GM19043 (cell line): Measurements from ENCODE around the gene TBL1X.

ENCODE experiments used
- ATAC-seq: cut with Tn5 transposase; IDR thresholded peaks from one replicate; pipeline ENCODE4 v1.9.1; 2021; ENCODE audit warnings: low read depth; ENCODE audit not compliant: unreplicated experiment

The TBL1X gene

DNA sequence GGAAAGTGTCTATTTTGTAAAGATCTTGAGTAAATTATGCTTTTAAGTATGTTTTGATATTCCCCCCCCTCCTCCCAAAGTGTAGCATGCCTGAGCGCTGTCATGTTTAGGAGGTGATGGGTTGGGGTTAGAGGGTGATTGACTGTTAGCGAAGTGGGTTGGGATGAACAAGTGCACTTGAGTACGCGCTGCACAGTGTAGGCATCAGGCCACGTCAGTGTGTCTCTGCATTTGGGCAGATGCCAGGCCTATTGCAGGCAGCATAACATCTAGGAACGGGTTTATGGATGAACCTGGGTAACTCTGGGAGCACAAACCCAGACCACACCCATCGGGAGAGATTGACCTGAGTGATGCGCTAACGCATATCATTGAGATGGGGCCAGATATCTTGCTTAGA, 111.2 kb downstream of the TBL1X start:
- no peak for ATAC-seq

GRCh38 chrX:9577555-9577954, 112.7 kb downstream of the TBL1X start:
- ATAC-seq, result no peak

- no peak for ATAC-seq
Measured at GRCh38 chrX:9578083-9578779, 113.4 kb downstream of the TBL1X start.

DNA sequence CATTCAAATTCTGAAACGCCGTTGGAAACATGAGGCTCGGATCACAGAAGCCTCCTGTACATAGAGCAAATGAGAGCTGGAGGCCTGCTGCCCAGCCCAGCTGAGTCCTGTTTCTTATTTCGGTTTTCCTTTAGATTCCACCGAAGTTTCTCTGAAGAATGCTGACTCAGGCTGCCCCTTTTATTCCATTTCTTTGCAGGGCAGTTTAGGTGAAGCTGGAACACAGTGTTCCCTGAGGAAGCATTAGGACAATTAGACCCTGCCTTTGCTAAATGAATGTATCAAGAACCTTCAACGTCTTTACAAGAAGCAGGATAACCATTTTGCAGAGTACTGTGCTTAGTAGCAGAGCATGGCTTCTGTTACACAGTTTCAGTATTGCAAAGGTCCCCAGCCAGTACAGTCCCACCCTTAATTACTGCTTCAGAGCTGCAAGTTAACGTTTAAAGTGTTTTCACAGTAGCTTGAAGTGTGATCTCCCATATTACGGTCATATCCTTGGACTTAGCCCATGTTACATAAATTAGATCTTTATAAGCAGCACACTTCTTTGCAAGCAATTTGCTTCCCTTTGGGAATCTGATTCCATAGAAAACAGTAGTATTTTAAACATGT, 117.0 kb downstream of the TBL1X start:
- ATAC-seq, result no peak

- no peak for ATAC-seq
Measured at GRCh38 chrX:9582956-9583355, 118.1 kb downstream of the TBL1X start.

- ATAC-seq, result no peak
Measured at GRCh38 chrX:9586992-9587392, 122.1 kb downstream of the TBL1X start.

GRCh38 chrX:9587642-9588041, 122.8 kb downstream of the TBL1X start:
- ATAC-seq, result no peak

- no peak for ATAC-seq
Measured at GRCh38 chrX:9591496-9591895, 126.6 kb downstream of the TBL1X start.

- ATAC-seq, result no peak
Measured at GRCh38 chrX:9593756-9594155, 128.9 kb downstream of the TBL1X start.

DNA sequence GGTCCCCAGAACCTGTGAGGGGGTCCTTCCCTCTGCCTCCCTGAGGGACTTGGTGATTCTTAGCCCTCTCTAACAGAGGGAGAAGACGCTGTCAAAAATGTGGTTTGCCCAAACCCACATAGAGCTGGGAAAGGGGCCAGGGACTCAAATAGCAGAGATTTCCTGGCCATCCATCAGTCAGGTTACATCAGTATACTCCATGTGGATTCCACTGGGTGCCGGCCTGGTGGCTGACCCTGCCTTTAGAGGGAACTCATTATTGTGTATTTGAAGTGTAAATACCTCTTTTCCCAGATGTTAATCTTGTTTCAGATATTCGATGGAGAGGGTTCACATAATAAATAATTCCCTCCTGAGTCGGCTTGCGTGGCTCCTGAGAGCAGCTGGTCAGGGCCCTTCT, 130.3 kb downstream of the TBL1X start:
- ATAC-seq, result no peak

DNA sequence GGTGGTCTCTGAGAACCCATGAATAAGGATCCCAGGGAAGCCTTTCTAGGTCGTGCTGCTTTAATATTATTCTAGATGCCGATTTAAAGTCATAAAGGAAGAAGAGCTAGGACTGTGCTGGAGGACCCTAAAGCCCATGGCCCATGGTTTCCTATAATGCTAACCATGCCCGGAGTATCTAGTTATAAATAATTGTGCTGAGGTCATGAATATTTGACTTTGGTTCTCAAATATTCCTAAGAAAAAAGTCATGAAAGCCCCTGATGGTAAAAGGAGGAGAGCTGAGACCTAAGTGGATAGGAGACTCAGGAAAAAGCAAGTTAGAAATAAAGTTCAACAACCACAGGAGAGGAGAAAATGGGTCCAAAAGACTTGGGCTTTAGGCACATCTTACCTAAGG, 132.0 kb downstream of the TBL1X start:
- ATAC-seq, result no peak

- ATAC-seq, result no peak
Measured at GRCh38 chrX:9597361-9598035, 132.6 kb downstream of the TBL1X start.

GRCh38 chrX:9598344-9598743, 133.5 kb downstream of the TBL1X start:
- ATAC-seq, result no peak

GRCh38 chrX:9604111-9604907, 139.5 kb downstream of the TBL1X start:
- ATAC-seq, result no peak

- no peak for ATAC-seq
Measured at GRCh38 chrX:9604908-9605306, 140.0 kb downstream of the TBL1X start.

DNA sequence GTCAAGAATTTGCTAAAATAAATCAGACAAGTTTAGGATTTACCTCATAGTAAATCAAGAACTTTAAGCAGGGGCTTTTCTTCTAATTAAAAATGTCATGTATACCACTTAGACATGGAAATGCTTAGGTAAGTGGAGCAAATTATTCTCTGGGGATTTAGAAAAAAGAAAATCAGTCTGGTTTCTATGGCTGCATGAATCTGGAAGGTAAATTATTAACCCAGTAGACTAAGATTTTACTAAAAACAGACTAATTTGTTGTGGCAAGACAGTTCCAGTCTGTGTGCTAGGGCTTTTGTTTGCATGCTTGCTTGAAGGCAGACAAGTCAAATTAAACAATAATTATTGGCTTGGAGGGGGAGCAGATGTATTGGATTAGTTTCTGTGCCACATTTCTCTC, 140.6 kb downstream of the TBL1X start:
- ATAC-seq, result no peak

DNA sequence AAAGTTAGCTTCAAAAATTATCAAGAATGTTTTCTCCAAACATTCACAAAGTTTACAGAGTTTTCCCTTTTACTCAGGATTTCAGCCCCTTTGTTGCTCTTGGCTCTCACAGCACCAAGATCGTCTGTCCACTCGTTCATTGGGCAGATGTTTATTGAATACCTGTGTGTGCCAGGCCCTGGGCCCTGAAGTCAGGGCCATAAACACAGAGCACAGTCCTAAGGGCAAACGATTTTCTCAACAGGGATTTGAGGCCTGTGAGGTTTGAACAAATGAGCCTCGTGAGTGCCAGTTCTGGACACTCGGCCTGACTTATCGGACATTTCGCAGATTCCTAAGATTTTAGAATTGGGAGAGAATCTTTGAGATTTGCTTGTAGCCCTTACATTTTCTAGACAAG, 142.1 kb downstream of the TBL1X start:
- no peak for ATAC-seq

- no peak for ATAC-seq
Measured at GRCh38 chrX:9609499-9609898, 144.6 kb downstream of the TBL1X start.

DNA sequence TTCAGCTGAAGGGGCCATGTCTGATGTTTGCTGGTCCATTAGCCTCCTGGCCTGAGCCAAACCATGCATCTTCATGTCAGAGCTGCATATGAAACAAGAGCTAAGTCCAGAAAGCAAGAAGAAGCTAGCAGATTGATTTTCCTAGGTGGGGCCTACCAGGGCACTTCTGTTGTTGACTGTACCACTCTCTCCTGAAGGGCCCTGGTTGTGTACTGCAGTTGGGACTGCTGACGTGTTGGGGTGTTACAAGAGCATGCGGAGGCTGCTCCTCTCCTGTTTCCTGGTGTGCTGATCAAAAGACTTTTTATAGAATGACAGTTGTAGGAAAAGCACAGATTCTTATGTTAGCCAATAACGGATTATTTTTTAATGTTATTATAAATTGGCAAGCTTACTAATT, 145.1 kb downstream of the TBL1X start:
- no peak for ATAC-seq

DNA sequence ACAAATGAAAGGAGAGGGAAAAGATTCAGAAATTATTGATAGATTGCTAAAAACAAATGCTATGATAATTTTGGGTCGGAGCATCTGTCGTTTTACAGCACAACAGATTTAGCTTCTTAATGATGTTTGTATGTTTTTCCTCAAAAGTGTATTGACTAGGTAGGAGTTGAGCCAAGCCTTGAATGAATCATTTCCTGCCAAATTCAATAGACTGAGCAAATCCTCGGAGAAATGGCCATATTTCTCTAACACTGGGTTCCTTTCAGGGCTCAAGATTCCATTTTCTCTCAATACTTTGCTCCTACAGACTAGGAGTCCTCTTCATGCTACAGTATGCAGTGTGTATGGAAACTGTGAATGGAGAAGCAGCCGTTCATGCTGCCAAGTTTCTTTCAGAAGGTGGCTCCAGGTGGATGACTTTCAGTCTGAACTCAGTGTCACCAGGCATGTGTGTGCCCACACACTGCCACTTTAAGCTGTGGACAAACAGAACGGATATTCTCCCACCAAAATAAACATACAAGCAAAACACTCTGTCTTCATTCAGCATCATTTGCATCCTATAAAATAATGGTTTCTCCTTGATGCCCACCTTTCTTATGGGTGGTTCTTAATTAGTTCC, 146.0 kb downstream of the TBL1X start:
- ATAC-seq, result no peak
